Measurements from ENCODE around the gene LAMP1.
"Not testable (repeated sequence)": the region's sequence is repeated elsewhere in the genome, so short reads cannot be mapped to it uniquely, and the experiment has no call there.

LAMP1 gene

GRCh38 chr13:113297370-113298042, 467 bp downstream of the LAMP1 start:
- peak; percentile 64 for DNase-seq (ENCODE audit: low spot score)

- peak; percentile 24 for DNase-seq (ENCODE audit: low spot score)
Observed at GRCh38 chr13:113298043-113298945, 1.3 kb downstream of the LAMP1 start.

- peak; percentile 38 for DNase-seq (ENCODE audit: low spot score)
Observed at GRCh38 chr13:113299951-113300350, 2.9 kb downstream of the LAMP1 start.

- no peak for DNase-seq (ENCODE audit: low spot score)
Observed at GRCh38 chr13:113302986-113303385, 5.9 kb downstream of the LAMP1 start.

- no peak for DNase-seq (ENCODE audit: low spot score)
Observed at GRCh38 chr13:113304121-113304520, 7.1 kb downstream of the LAMP1 start.

GRCh38 chr13:113305208-113305607, 8.2 kb downstream of the LAMP1 start:
- DNase-seq (ENCODE audit: low spot score), result no peak

- DNase-seq (ENCODE audit: low spot score), result no peak
Observed at GRCh38 chr13:113307491-113307890, 10.5 kb downstream of the LAMP1 start.

- no peak for DNase-seq (ENCODE audit: low spot score)
Observed at GRCh38 chr13:113309473-113309872, 12.4 kb downstream of the LAMP1 start.

- DNase-seq (ENCODE audit: low spot score), result not testable (repeated sequence)
Observed at GRCh38 chr13:113314112-113314511, 17.1 kb downstream of the LAMP1 start.

GRCh38 chr13:113314895-113315470, 17.9 kb downstream of the LAMP1 start:
- not testable (repeated sequence) for DNase-seq (ENCODE audit: low spot score)

- no peak for DNase-seq (ENCODE audit: low spot score)
Observed at GRCh38 chr13:113315992-113316391, 19.0 kb downstream of the LAMP1 start.

- DNase-seq (ENCODE audit: low spot score), result no peak
Observed at GRCh38 chr13:113317031-113317430, 20.0 kb downstream of the LAMP1 start.

GRCh38 chr13:113318956-113319355, 21.9 kb downstream of the LAMP1 start:
- no peak for DNase-seq (ENCODE audit: low spot score)

GRCh38 chr13:113319371-113319770, 22.3 kb downstream of the LAMP1 start:
- no peak for DNase-seq (ENCODE audit: low spot score)

- DNase-seq (ENCODE audit: low spot score), result no peak
Observed at GRCh38 chr13:113320226-113320875, 23.3 kb downstream of the LAMP1 start.

GRCh38 chr13:113321546-113321945, 24.5 kb downstream of the LAMP1 start:
- no peak for DNase-seq (ENCODE audit: low spot score)

GRCh38 chr13:113322043-113322461, 25.0 kb downstream of the LAMP1 start:
- no peak for DNase-seq (ENCODE audit: low spot score)

GRCh38 chr13:113322890-113323651, 26.0 kb downstream of the LAMP1 start:
- DNase-seq (ENCODE audit: low spot score), result no peak

GRCh38 chr13:113323869-113324268, 26.8 kb downstream of the LAMP1 start:
- DNase-seq (ENCODE audit: low spot score), result no peak

GRCh38 chr13:113324398-113324797, 27.4 kb downstream of the LAMP1 start:
- no peak for DNase-seq (ENCODE audit: low spot score)

- no peak for DNase-seq (ENCODE audit: low spot score)
Observed at GRCh38 chr13:113325779-113326178, 28.7 kb downstream of the LAMP1 start.

GRCh38 chr13:113327391-113327765, 30.3 kb downstream of the LAMP1 start:
- DNase-seq (ENCODE audit: low spot score), result no peak

Data from NAMALWA (cell line).